MCF 10A (cell line): ENCODE measurements around the gene HBD. TPM values are rescaled to one million over a fixed set of nuclear protein-coding genes. Genes with fewer than 3 reads are reported as not detected.

Source experiments
- BruUV-seq: library from RNA; stranded (reverse); fragments of 400-500 nt; replicated peaks from 2 replicates; lab custom pipeline; 2021; lab: Mats Ljungman, UMichigan
- CTCF ChIA-PET: fragments of 300-600 bp; sonication (Branson Sonifier 250); formaldehyde crosslinking; extraction: SDS; loops from one replicate; lab custom pipeline; 2021; ENCODE audit warnings: antibody characterized with exemption, inconsistent platforms; lab: Yijun Ruan, JAX
- POLR2A ChIA-PET: fragments of 300-600, 350-650 bp; sonication (Branson Sonifier 250); formaldehyde crosslinking; extraction: SDS; loops from one replicate; lab custom pipeline; 2020; ENCODE audit warnings: antibody characterized with exemption, inconsistent platforms; lab: Yijun Ruan, JAX
- DNase-seq: peaks from one replicate; pipeline ENCODE4 v3.0.0-alpha.2; 2018; ENCODE audit not compliant: unreplicated experiment
- H3K27ac Mint-ChIP-seq: one replicate; pipeline ENCODE4 v1.8.0; 2022; ENCODE audit warnings: mild to moderate bottlenecking, low read depth, mixed read lengths; ENCODE audit not compliant: unreplicated experiment
- H3K27me3 Mint-ChIP-seq: one replicate; pipeline ENCODE4 v1.8.0; 2022; ENCODE audit warnings: mixed read lengths; ENCODE audit not compliant: insufficient read depth, unreplicated experiment
- H3K36me3 Mint-ChIP-seq: one replicate; pipeline ENCODE4 v1.8.0; 2022; ENCODE audit warnings: mild to moderate bottlenecking, moderate library complexity, mixed read lengths; ENCODE audit not compliant: insufficient read depth, unreplicated experiment
- H3K4me1 Mint-ChIP-seq: one replicate; pipeline ENCODE4 v1.8.0; 2022; ENCODE audit warnings: mixed read lengths; ENCODE audit not compliant: insufficient read depth, unreplicated experiment
- H3K4me3 Mint-ChIP-seq: one replicate; pipeline ENCODE4 v1.8.0; 2022; ENCODE audit warnings: mild to moderate bottlenecking, moderate library complexity, mixed read lengths; ENCODE audit not compliant: unreplicated experiment
- H3K9me3 Mint-ChIP-seq: one replicate; pipeline ENCODE4 v1.8.0; 2022; ENCODE audit warnings: mixed read lengths; ENCODE audit not compliant: unreplicated experiment
- intact Hi-C: fragments of 100-400 bp; cut with micrococcal nuclease; formaldehyde crosslinking; loops from 2 replicates; pipeline ENCODE4 v1.14.1; 2022
- total RNA-seq: library from RNA; stranded (reverse); gene quantifications from 2 replicates; pipeline ENCODE4 v1.2.3, GENCODE V29; 2022
- TF ChIP-seq, protein P1 (sequence below): fragments of 200-600 bp; IDR thresholded peaks from one replicate; pipeline ENCODE4 v1.8.0; 2022; ENCODE audit warnings: antibody characterized with exemption, mild to moderate bottlenecking; ENCODE audit not compliant: unreplicated experiment

HBD gene
- total RNA-seq, 1 experiment from 2014 or later = not detected

DNA sequence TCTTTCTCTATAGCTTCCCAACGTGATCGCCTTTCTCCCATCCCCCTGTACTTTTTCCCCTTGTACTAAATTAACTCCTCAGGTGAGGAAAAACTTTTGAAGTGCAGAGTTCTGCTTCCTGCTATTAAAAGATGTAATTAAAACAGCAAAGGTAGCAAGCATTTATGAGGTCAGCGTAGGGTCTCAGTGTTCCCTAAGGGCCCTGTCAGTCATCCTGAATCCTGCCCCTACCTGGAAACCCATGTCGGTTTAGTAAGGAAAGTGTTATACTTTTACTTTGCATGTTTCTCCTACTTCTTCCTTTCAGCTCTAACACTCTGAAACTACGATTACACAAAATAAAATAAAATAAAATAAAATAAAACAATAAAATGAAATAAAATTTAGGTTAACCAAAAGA, 6.2 kb downstream of the HBD start:
- TF ChIP-seq, protein P1, sequence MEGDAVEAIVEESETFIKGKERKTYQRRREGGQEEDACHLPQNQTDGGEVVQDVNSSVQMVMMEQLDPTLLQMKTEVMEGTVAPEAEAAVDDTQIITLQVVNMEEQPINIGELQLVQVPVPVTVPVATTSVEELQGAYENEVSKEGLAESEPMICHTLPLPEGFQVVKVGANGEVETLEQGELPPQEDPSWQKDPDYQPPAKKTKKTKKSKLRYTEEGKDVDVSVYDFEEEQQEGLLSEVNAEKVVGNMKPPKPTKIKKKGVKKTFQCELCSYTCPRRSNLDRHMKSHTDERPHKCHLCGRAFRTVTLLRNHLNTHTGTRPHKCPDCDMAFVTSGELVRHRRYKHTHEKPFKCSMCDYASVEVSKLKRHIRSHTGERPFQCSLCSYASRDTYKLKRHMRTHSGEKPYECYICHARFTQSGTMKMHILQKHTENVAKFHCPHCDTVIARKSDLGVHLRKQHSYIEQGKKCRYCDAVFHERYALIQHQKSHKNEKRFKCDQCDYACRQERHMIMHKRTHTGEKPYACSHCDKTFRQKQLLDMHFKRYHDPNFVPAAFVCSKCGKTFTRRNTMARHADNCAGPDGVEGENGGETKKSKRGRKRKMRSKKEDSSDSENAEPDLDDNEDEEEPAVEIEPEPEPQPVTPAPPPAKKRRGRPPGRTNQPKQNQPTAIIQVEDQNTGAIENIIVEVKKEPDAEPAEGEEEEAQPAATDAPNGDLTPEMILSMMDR = no peak
- ChIA-PET CTCF (no interaction called here), POLR2A (interaction anchor here (0.6 kb wide), 1 partner anchor 108 kb away, joined by 3 read pairs; no protein-coding TSS in a partner anchor)
- Mint-ChIP-seq H3K27me3 (peaks cover 10% of the 10 kb centered on the region), H3K27ac (no peak overlapping the region), H3K9me3 (no peaks in the 10 kb centered on the region), H3K36me3 (no peaks in the 10 kb centered on the region), H3K4me3 (no peak overlapping the region), H3K4me1 (peaks cover 6% of the 10 kb centered on the region)
- BruUV-seq = no TSS peak
- no peak for DNase-seq
- intact Hi-C loops = no loop called here

DNA sequence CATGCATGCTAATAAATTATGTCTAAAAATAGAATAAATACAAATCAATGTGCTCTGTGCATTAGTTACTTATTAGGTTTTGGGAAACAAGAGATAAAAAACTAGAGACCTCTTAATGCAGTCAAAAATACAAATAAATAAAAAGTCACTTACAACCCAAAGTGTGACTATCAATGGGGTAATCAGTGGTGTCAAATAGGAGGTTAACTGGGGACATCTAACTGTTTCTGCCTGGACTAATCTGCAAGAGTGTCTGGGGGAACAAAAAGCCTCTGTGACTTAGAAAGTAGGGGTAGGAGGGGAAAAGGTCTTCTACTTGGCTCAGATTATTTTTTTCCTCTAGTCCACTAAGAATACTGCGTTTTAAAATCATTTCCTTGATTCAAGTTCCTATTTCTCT, 6.6 kb downstream of the HBD start:
- ChIA-PET POLR2A (interaction anchor here (0.6 kb wide), 1 partner anchor 108 kb away, joined by 3 read pairs; no protein-coding TSS in a partner anchor), CTCF (no interaction called here)
- no peak for DNase-seq
- H3K36me3 Mint-ChIP-seq = no peaks in the 10 kb centered on the region
- H3K4me3 Mint-ChIP-seq = no peak overlapping the region
- BruUV-seq = no TSS peak
- TF ChIP-seq, protein P1 = no peak
- H3K4me1 Mint-ChIP-seq = peaks cover 6% of the 10 kb centered on the region
- H3K27me3 Mint-ChIP-seq = peaks cover 10% of the 10 kb centered on the region
- intact Hi-C loops = no loop called here
- H3K9me3 Mint-ChIP-seq = no peaks in the 10 kb centered on the region
- H3K27ac Mint-ChIP-seq = no peak overlapping the region

DNA sequence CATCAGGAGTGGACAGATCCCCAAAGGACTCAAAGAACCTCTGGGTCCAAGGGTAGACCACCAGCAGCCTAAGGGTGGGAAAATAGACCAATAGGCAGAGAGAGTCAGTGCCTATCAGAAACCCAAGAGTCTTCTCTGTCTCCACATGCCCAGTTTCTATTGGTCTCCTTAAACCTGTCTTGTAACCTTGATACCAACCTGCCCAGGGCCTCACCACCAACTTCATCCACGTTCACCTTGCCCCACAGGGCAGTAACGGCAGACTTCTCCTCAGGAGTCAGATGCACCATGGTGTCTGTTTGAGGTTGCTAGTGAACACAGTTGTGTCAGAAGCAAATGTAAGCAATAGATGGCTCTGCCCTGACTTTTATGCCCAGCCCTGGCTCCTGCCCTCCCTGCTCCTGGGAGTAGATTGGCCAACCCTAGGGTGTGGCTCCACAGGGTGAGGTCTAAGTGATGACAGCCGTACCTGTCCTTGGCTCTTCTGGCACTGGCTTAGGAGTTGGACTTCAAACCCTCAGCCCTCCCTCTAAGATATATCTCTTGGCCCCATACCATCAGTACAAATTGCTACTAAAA, 7.5 kb downstream of the HBD start, which contains the start of gene HBB:
Gene HBB, minus strand, starts transcription at position 340 of the 579 bp plus-strand sequence. Its CDS starts 50 bp downstream, at position 290.
- POLR2A ChIA-PET = no interaction called here
- intact Hi-C loops = no loop called here
- no peak within 1 kb of the TSS for H3K27ac Mint-ChIP-seq
- TF ChIP-seq, protein P1 = no peak
- CTCF ChIA-PET = no interaction called here
- no TSS peak for BruUV-seq
- no peak for DNase-seq
- no peak within 1 kb of the TSS for H3K4me3 Mint-ChIP-seq
- no peaks in the 10 kb centered on the region for H3K9me3 Mint-ChIP-seq
- H3K36me3 Mint-ChIP-seq = no peaks in the 10 kb centered on the region
- peaks cover 10% of the 10 kb centered on the region for H3K27me3 Mint-ChIP-seq
- peaks cover 6% of the 10 kb centered on the region for H3K4me1 Mint-ChIP-seq

DNA sequence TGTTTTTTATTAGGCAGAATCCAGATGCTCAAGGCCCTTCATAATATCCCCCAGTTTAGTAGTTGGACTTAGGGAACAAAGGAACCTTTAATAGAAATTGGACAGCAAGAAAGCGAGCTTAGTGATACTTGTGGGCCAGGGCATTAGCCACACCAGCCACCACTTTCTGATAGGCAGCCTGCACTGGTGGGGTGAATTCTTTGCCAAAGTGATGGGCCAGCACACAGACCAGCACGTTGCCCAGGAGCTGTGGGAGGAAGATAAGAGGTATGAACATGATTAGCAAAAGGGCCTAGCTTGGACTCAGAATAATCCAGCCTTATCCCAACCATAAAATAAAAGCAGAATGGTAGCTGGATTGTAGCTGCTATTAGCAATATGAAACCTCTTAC, 8.8 kb downstream of the HBD start:
- intact Hi-C loops = no loop called here
- H3K9me3 Mint-ChIP-seq = no peaks in the 10 kb centered on the region
- H3K27me3 Mint-ChIP-seq = peaks cover 17% of the 10 kb centered on the region
- no peak for DNase-seq
- CTCF ChIA-PET = interaction anchor here (0.6 to 1.2 kb wide), 2 partner anchors 64 to 65 kb away, joined by 3 to 4 read pairs; no protein-coding TSS in a partner anchor
- H3K4me1 Mint-ChIP-seq = peaks cover 6% of the 10 kb centered on the region
- no peaks in the 10 kb centered on the region for H3K36me3 Mint-ChIP-seq
- BruUV-seq = no TSS peak
- no peak overlapping the region for H3K27ac Mint-ChIP-seq
- H3K4me3 Mint-ChIP-seq = no peak overlapping the region
- TF ChIP-seq, protein P1 = no peak
- POLR2A ChIA-PET = no interaction called here
